LoVo (cell line): ENCODE results near the gene ARHGEF40.
A peak's percentile ranks its signal among the peaks of the same experiment; 100 is the strongest.

ENCODE experiments used
- DNase-seq: peaks from one replicate; pipeline ENCODE4 v3.0.0-alpha.2; 2016; ENCODE audit warnings: low spot score

ARHGEF40 gene

DNA sequence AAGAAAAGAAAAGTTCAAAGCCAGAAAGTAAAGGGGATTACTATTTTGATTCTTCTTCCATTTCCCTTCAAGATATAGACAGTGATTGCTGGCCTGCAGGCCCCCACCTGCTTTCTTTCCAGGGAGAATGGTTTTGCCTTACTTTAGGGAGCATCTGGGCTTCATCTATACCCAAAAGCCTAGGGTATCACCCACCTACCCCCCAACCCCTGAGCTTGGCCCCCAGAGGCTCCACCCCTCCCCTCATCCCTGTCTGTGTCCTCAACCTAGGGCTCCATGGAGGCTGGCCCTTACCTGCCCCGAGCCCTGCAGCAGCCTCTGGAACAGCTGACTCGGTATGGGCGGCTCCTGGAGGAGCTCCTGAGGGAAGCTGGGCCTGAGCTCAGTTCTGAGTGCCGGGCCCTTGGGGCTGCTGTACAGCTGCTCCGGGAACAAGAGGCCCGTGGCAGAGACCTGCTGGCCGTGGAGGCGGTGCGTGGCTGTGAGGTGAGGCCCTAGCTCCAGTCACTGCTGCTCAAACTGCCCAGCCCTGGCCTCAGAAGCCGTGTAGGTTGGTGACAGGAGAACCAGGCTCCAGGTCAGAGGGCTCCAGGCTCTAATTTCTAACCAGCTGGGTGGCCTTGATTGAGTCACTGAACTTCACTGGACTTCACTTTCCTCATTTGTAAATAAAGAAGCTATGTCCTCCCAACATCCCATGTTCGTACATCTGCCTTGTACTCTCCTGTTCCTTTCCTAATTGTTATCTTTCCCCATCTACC lies 13.6 kb downstream of the ARHGEF40 start:
- no peak for DNase-seq

DNA sequence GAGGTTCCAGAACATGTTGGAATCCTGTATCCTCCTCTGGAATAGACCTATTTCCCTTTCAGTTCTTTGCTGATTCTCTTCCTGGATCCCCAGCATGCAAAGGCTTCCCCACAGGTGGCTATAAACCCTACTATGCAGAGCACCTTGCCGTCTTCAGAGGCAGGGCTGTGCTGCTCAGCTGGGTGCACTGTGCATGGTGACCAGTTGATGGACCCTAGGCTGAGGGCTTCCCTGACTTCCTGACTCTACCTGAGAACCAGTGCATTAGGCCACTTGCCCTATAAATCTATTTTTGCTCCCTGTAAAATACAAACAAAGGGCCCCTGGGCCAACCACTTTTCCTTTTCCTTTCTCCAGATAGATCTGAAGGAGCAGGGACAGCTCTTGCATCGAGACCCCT lies 14.3 kb downstream of the ARHGEF40 start:
- no peak for DNase-seq

DNA sequence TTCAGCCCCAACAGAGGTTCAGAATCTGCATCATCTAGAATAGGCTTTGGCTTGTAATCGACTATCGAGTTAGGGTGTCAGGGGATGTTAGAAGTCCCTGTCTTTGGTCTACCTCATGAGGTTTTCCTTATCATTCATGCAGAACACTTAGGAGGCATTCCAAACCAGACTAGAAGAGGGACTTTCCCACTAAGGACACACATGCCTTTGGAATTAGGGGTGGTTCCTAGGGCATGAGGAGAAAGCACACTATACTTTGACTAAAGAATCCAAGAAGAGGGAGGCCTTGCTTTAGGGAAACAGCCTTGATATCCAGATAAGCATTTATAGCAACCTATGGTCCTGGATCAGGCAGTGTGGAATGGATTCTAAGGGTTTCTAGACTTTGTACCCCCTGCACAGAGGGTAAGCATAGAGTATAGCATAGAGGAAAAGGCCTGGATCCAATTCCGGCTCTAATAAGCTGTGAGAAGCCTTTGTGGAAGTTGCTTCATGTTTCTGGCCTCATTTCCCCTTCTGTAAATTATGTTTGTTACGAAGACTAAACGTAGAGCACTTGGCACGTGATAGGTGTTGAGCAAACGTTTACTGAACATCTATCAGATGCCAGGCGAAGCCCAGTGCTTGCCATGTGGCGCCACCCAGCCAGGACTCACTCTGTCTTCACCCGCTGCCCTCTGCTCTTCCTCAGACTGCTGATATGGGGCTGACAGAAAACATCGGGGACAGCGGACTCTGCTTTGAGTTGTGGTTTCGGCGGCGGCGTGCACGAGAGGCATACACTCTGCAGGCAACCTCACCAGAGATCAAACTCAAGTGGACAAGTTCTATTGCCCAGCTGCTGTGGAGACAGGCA lies 15.1 kb downstream of the ARHGEF40 start:
- DNase-seq, result no peak

DNA sequence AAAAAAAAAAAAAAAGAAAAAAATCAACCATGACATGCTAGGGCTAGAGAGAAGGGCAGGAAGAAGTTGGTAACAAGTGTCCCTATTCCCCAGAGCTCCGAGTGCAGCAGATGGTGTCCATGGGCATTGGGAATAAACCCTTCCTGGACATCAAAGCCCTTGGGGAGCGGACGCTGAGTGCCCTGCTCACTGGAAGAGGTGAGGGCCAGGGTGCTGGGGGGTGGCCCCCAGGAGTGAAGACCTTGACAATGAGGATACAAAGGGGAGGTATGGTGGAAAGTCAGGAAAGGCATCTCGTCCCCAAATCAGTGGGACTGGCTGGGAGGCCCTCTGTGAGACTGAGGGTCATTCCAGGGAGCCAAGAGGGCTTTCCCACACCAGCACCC lies 16.8 kb downstream of the ARHGEF40 start:
- DNase-seq, result no peak

DNA sequence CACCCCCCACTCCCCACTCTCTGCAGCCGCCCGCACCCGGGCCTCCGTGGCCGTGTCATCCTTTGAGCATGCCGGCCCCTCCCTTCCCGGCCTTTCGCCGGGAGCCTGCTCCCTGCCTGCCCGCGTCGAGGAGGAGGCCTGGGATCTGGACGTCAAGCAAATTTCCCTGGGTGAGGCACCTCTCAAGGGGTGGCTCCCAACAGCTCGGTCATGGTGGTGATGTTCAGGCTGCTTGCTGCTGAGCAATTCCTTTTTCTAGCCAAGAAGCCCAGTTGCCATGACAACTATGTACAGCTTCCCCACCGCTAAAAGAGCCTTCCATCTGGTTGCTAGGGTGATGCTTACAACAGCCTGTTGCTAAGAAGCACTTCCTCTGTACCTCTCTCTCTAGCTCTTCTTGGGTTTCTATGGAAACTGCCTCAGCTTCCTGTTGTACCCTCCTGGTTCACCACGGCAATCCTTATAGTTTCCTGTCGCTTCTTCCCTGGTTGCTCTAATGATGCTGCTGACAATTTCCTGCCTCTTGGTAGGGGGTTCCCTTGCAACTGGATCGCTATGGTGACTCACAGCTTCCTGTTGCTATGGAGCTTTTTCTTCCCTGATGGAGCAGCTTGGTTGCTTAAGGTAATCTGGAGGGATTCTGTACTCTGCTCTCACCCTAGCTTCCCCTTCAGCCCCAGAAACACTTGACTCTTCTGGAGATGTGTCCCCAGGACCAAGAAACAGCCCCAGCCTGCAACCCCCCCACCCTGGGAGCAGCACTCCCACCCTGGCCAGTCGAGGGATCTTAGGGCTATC lies 17.4 kb downstream of the ARHGEF40 start:
- no peak for DNase-seq

DNA sequence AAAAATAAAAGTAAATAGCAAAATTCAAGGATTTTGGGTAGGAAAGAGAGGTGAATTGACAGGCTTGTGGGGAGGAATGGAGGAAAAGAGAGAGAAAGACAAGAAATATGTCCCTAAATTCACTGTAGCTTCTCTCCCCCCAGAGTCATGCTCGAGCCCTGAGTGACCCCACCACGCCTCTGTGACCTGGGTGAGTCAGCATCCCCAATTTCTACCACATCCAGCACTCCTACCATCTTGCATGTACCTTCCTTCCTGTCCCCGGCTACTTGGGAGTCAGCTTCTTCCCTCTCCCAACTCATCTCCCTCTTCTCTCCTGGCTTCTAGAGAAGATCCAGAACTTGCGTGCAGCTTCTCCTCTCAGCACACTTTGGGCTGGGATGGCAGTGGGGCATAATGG lies 18.6 kb downstream of the ARHGEF40 start:
- DNase-seq, result no peak

DNA sequence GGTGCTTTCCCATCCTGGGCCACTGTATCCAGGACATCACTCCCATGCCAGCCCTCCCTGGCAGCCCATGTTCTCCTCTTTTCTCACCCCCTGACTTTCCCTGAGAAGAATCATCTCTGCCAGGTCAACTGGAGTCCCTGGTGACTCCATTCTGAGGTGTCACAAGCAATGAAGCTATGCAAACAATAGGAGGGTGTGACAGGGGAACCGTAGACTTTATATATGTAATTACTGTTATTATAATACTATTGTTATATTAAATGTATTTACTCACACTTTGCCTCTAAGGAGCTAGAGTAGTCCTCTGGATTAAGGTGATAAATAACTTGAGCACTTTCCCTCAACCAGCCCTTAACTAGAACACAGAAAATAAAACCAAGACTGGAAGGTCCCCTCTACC lies 19.2 kb downstream of the ARHGEF40 start:
- no peak for DNase-seq

DNA sequence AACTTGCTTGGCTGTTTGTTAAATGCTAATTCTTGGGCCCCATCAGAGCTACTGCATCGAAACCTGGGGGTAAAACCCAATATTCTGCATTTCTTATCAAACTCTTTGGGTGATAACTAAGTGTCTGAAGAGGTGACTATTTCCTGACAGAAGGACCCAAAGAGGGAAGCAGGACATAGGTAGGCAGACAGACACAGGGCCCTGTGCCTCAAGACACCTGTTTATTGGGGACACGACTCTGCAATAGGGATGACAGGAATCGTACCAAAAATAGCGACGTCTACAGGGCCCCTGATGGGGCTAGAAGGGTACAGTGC lies 19.7 kb downstream of the ARHGEF40 start:
- no peak for DNase-seq

DNA sequence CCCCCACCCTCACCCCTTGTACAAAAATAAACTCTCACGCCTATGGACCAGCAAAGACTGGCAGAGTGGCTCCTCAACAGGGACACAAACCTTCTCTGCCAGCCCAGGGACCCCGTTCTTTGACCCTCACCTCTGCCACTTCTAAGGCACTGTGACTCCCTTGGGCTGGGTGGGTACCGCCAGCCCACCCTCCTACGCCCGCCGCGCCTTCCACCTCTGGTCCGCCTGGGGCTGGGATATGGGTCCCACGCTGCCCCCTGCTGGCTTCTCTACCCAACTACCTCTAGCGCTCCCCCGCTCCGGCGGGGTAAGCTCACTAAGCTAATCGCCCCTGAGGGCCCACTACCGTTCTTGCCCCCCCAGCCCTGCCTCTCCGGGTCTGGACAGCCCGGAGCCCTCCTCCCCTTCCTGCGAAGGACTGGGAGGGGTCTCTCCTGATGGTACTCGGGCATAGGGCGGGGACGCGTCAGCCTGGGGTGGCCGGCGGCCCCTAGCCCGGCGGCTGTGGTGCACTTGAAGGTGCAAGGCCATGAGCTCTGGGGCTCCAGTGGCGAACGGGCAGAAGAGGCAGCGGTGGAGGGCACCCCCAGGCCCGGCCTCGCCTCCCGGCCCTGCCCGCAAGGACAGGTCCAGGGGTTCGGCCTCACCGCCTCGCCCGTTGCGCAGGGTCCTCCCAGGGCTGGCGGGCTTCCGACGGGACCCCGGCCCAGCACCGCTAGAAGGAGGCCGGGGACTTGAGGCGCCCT lies 20.3 kb downstream of the ARHGEF40 start:
- no peak for DNase-seq

DNA sequence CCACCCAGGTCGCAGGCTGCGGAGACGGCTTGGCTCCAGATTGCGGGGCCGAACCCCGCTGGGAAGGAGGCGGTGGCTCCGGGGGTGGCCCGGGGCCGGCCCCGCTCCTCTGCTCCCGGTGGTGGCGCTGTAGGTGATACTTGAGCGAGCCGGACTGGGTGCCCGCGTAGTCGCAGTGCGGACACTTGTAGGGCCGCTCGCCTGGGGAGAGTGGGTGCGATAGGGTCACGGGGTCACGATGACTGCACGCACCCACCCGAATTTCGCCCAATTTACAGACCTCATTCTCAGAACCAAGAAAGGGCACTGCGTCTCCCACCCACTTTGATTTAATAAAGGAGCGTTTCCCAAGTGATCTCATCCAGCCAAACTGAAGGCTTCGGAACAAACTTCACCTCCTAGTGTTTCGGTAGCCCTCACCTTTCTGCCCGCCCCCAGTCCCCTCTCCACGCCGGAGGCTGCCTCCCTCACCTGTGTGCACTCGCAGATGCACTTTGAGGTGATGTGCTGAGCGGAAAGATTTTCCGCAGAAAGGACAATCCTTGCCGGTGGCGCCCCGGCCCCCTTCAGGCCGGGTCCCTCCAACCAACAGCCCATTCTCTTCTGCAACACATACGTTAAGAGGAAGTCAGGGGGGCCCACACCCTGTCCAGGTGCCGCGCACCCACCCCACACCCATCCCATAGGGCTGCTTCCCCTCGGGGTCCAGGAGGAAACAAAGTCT lies 21.0 kb downstream of the ARHGEF40 start:
- no peak for DNase-seq

DNA sequence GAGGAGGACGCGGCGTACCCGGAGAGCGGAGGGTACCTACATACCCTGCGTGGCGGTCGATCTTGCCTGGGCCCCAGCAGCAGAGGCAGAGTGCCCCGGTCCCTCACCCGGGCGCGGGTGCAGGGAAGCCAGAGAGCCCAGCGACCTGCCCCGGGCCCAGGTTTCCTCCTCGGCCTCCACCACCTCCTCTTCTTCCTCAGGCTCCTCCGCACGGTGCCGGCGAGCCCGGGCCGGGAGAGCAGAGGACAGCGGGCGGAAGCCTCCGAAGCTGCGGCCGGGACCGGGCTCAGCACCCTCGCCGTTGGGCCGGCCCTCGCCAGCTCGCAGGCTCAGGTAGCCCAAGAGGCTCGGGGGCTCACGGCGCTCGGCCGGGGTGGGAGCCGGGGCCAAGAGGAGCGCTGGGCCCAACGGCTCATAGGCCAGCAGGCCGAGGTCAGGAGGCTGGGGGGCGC lies 21.7 kb downstream of the ARHGEF40 start:
- no peak for DNase-seq

DNA sequence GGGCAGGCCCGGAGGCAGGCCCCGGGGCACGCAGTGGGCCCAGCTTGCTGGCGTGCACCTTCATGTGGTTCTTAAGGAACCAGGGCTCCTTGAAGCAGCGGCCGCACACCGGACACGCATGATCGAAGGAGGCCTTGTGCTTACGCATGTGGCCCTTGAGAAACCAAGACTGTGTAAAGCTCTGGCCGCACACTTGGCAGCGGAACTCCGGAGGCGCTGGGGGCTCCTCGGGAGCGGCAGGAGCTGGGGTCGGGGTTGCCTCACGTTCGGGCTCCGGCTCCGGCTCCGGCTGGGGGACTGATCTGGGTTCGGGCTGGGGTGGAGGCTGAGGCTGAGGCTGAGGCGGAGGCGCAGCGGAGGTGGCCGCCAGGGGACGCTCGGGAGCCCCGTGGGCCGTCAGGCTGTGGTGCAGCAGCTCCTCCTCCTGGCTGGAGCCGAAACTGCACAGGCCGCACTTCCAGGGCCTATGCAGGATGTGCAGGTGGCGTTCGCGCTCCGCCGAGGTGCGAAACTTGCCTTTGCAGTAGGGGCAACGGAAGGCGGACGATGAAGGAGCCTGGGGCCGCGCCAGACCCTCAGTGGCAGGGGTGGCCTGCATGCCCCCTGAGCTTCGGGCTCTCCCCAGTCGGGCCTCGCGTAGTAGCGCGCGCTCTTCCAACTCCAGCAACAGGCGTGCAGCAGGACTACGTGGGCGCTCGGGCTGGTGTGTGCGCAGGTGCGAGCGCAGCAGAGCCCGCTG lies 22.3 kb downstream of the ARHGEF40 start:
- peak; percentile 67 for DNase-seq

DNA sequence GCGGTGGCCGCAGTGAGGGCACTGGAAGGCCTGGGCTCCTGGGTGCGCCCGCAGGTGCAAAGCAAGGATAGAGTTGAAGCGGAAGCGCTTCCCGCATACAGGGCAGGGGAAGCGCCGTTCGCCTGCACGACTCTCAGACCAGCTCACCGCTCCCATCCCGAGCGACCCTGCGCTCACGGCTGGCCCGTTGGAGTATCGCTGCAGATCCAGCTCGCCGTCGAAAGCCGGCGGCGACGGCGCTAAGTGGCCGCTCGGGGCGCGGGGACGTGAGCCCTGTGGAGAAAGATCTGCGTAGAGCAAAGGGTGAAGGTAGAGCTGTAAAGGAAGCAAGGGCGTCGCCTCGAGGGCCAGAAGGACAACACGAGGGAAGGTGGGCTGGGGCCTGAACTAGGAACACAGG lies 22.9 kb downstream of the ARHGEF40 start:
- DNase-seq, result no peak

DNA sequence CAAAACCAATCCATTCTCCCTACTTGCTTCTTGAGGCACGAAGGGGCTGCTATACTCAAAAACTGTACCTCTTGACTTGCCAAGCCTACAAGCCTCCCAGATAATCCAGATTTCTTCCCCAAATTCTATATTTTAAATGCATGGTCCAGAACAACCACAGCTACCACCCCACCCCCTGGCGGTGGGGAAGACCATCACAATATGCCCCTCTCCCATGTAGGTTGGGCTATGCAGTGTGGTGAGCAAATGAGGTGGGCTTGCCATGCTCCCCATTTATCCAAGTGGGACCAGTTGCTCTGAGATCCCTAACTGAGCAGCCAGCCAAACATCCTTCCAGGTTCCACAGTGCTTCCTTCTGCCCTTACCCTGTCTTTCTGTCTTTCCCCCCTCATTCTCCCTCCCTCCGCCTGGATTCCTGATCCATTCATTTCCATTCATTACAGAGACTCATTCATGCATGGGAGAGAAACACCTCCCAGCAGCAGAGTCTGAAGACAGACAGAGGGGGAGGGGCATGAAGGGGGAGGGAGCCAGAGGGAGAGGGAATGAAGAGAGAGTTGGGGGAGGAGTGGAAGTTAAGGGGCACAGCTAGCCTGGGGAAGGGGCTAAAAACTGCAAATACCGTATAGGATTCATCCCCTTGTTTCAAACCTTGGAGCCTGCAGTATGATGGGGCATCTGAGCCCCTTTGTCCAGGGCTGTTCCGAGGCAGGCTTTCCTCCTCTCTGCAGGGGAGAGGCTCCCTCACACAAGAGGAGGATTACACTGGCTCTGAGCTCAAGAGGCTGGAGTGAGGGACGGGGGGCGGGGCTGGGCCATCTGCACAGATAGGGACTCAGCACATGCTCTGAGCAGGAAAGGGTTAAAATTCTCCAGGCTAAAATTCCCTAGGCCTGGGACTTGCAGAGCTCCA lies 23.9 kb downstream of the ARHGEF40 start:
- no peak for DNase-seq

DNA sequence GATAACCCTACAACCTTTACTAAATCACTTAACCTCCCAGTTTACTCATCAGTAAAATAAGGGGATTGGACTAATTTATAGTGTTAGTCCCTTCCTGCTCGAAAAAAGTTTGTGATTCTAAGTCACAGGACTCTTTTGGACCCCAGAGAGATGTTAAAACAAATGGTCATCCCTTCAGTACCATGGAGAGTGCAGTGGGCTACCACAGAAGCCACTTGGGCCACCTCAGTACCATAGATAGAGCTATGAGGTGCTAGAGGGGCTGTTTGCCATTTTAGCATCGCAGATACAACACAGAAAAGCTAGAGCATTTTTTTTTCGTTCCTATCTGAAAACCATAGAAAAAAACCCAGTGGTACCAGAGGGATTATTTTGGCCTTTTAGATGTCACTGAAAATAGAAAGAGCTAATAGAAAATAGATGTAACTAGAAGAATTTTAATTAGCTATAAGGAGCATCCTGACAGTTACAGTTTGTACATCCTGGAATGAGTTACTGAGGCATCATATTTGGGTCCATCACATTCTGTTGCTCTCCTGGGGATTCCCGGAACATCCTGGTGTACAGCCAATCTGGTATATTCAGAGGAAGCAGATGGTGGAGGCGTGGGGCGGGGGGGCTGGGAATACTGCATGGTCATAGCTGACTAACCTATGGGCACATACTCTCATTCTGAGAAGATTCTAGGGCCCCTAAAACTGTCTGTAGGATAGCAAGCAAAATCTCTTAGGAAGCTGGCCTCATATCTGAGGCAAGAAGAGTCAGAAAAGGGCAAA lies 25.5 kb downstream of the ARHGEF40 start:
- no peak for DNase-seq

DNA sequence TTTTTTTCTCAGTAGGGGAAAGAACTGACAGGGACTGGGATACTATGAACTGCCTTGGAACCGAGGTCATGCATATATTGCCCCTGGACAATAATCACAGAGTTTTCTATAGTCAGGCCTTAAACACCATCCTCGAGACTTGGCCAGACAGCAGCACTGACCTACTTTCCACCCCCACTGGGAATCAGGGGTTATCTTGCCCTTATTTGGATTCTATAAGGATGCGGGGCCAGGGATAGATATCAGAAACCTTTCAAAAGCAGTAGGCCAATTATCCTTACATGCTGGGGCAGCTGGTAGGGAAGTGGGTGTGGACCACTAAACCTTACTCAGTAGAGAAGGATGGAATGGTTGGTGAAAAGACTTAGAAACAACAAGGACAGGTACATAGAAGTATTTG lies 26.3 kb downstream of the ARHGEF40 start:
- DNase-seq, result no peak

DNA sequence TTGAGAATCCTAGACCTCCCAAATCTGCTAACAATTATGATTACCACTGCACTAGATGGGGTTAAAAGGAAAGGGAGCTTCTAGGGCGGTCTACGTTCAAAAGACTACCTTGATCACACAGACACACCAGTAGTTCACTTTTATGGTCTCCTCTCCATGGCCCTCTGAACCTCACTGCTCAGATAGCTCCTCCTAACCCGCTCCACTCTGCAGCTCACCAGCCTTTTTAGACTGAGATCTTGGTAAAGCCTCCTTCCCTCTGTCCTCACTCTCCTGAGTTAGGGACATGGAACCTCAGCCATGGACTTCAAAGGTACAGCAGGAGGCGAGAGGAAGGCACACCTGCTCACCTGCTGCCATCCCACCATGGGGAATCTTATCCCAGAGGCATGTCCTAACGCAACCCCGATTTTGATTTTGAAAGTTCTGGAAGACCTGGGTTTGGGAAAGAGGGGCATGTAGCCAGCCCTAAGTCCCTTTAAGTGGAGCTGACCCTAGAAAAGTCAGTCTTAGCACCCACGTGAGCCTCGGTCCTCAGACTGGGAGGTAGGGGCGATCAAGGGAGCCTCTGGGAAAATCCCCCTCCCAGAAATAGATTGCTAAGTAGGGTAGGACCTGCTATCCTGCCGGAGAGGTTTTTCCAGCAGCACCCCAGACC lies 27.0 kb downstream of the ARHGEF40 start:
- DNase-seq, result no peak

DNA sequence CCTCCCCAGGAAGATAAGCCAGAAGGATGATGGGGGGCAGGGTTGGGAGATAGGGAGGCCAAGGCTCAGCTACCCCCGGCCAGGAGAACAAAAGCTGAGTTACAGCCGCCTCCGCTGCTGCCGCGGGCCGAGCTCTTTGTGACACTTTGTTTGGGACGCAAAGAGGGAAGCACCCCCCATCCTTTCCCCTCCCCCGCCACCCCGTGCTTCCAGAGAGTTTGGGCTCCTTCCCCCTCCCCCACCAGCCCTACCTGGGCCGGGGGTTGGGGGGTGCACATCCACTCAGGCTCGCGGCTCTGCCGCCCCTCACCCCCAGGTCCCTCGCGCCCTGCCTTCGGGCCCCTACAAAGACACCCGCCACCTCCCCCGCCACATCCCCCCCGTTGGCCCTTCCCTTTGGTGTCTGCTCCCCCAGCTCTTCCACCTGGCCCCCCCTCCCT lies 27.6 kb downstream of the ARHGEF40 start:
- no peak for DNase-seq
